ENCODE measurements around the gene DNAJB14. TPM values are rescaled to one million over a fixed set of nuclear protein-coding genes. Genes with fewer than 3 reads are reported as not detected.
A peak's percentile ranks its signal among the peaks of the same experiment; 100 is the strongest.

DNAJB14 gene
- total RNA-seq, 1 donor from 2014 or later = 50.8 TPM

DNA sequence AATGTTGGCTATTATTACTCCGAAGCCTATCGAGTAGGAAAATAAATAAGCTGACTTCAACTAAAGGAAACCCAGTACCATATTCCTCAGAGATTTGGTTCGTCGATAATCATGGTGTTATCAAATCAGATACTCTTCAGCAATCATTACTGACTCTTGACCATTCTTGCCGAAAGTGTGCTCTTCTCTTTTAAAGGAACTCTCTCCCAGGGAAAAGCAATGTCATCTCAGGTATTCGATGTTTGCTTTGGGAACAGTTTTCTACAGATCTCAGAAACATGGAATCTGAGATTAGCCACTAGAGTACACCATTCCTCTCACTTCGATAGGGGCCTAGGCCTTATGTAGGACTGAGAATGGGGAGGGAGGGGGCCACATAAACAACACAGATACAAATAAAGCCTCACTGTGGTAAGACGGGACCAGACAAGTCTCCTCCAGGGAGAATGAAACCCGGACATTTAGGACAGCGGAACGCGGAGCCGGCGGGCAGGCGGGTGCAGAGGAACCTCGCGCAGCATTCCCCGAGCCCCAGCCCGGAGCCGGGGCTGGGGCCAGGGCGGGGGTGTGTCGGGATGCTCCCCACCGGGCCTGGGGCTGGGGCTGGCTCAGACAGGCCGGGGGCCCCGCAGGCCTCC lies 581 bp downstream of the DNAJB14 start:
- DNase-seq (ENCODE audit: low spot score) = no peak

DNA sequence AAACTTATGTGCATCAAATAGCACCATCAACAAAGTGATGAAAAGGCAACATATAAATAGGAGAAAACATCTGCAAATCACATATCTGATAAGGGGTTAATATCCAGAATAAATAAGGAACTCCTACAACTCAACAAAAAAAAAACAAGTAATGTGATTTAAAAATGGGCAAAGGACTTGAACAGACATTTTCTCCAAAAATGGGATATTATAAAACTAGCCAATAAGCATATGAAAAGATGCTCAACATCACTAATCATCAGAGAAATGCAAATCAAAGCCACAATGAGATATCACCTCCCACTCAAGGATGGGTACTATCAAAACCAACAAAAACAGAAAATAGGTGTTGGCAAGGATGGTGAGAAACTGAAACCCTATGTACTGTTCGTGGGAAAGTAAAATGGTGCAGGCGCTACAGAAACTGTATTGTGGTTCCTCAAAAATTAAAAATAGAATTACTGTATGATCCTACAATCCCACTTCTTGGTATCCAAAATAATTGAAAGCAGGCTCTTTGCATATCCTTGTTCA lies 2.4 kb downstream of the DNAJB14 start:
- no peak for DNase-seq (ENCODE audit: low spot score)

DNA sequence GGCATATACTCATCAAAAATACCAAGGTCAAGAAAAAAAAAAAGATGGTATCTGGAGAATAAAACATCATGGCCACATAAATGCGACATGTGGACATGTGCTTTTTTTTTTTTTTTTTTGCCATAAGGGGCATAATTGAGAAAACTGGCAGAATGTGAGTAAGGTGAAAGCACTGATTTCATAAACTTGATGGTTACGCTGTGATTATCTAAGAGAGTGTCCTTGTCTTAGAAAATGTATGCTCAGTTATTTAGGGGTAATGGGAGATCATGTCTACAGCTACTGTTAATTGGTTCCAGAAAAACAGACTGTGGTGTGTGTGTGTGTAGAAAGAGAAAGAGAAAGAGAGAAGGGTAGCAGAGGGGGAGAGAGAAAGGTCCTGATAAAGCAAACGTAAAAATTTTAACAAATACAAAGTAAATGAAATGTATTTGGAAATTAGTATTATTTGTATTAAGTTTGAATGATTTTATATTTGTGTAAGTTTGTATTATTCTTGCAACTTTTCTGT lies 8.1 kb downstream of the DNAJB14 start:
- DNase-seq (ENCODE audit: low spot score) = no peak

DNA sequence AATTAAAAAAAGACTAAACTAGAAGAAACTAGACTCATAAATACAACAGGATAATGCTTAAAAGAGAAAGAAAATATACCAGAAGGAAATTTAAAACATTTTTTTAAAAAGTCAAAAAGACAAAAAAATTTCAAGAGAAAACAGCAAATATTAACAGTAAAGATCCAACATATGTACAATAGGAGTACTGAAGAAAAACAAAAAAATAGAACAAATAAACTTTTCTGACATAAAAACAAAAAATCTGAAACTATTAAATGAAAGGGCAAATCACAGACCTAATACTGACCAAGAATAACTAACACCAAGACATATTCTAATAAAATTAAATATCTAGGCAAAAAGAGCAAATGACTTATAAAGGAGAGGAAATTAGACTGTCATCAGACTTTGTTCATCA lies 11.5 kb downstream of the DNAJB14 start:
- no peak for DNase-seq (ENCODE audit: low spot score)

DNA sequence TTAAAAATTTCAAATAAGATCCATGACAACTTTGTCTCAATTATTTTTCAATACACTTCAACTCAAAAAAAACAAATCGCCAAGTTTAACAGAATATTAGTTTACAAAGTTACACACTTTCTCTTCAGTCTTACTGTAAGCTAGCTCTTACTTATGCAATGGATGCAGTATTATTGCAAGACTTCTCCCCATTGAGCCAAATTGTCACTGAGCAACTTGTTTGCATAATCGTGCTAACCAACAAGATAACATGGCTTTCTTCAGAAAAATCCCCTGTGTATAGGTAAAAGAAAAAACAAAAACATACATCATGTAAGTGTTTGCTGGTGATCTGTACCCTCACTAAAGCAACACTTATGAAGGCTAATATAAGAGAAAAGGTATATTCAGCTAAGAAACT lies 18.9 kb downstream of the DNAJB14 start:
- no peak for DNase-seq (ENCODE audit: low spot score)

DNA sequence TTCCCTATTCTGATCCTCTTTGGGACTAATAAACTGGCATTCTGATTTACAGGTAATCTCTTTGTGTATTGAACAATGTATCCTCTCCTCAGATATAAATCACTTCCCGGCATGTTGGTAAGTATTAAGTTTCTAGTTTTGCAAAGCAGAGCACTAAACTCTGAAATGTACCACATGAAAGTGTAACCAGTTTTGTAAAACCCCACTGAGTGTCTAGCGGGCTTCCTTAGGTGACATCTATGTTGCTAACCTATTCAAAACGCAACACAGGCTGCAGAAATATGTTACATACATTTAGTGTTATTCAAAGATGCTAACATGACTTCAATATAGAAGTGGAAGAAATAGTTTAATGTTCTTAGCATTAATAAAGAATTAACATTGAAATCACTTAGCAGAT lies 25.2 kb downstream of the DNAJB14 start:
- no peak for DNase-seq (ENCODE audit: low spot score)

DNA sequence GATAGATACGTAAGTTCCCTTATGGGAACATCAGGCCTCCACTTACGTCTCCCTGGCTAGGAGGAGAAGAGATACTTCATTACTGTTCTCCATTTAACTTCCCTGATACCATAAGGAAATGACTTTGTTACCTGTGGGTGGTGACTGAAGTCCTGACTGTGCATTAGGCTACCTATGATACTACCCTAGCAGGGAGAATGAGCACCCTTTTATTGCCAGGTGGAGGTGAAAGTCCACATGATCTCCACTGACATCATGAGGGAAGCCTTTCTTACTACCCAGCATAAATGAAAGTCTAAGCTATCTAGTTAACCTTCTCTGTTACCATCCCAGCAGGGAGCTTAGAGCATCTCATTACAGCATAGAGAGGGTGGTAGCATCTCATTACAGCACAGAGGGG lies 27.8 kb downstream of the DNAJB14 start:
- DNase-seq (ENCODE audit: low spot score) = no peak

DNA sequence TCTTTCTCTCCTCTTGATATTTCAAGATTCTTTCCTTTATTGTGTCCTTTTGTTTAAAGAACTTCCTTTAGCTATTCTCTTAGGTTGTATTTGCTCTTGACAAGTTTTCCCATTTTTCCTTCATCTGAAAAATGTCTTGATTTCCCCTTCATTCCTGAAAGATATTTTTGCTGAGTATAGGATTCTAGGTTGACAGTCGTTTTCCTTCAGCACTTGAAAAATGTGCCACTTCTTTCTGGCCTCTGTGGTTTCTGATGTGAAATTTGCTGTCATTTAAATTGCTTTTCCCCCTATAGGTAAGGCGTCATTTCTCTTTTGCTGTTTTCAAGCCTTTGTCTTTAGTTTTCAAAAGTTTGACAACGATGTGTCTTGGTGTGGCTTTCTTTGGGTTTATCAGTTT lies 28.8 kb downstream of the DNAJB14 start:
- no peak for DNase-seq (ENCODE audit: low spot score)

DNA sequence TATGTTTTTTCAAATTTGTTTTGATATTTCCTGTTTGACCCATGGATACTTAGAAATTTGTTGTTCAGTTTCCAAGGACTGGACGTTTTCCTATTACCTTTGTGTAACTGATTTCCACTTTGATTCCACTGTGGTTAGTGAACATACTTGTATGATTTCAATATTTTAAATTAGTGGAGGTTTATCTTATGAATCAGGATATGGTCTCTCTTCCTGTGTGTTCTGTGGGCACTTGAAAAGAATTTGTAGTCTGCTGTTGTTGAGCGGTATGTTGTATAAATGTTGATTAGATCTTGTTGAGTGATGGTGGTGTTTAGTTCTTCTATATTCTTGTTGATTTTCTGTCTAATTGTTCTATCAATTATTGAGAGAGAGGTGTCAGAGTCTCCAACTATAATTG lies 31.0 kb downstream of the DNAJB14 start:
- no peak for DNase-seq (ENCODE audit: low spot score)

DNA sequence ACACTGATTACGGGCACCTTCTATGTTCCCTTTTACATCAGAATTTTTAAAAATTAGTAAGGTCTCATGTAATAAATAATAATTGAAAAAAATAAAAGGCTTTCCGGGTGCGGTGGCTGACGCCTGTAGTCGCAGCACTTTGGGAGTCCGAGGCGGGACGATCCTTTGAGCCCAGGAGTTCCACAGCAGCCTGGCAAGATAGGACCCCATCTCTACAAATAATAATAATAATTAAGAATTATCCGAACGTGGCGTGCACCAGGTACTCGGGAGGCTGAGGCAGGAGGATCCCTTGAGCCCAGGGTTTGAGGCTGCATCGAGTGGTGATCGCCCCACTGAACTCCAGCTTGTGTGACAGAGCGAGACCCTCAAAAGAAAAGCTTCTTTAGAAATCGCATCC lies 51.4 kb downstream of the DNAJB14 start:
- DNase-seq (ENCODE audit: low spot score) = no peak

DNA sequence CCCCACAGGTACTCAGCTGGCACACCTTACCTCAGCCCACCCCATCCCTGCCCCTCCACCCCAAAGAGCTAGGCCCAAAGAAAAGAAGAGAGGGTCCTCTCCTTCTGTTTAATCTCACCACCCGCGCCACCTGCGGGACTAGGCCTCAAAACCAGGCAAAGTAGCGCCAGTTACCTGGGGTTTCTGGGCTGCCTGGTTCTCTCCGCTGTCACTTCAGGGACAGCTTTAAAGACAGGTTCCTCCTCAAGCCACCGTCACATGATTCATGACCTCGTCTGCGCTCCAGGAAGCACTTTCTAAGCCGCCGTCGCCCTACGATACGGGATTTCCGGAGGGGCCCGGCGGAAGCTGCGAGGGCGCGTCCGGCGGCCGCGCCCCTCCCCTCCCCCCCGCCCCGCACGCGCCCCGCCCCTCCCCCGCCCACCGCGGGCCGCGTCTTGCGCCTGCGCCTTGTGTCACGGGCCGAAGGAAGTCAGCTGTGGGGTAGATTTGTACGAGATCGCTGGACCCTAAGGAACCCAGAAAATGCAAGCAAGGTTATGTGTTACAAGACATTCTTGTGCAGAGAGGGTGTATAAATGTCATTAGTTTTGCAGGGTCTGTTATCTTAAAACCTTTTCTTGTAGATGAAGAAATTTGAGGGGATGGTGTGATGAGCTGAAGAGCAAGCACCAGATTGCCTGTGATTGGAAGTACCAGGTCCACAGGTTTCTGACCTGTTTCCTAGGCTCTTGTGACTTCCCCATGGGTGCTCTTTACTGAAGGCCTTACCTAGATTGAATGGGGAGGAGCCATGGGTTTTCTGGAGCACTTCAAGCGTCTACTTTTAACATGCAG lies 52.0 kb downstream of the DNAJB14 start, which contains the start of gene LAMTOR3:
Gene LAMTOR3 (minus strand): TSS at position 267 of the 837 bp plus-strand sequence. CDS start 464 bp downstream, outside the sequence.
- DNase-seq (ENCODE audit: low spot score) = peak; percentile 94

DNA sequence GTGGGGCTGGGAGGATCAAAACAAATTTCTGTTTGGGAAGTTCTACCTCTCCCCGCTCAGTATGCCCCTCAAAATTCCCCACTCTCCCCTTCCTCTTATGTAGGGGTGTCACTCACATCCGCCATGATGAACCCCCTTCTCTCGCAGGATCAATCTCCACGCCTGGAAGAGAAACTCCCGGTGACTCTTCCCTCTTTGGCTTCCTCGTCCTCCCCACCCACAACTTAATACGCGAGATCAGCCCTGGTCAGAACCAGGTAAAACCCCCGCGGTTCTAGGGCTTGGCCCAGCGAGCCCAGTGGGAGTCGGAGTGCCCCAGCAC lies 52.6 kb downstream of the DNAJB14 start:
- no peak for DNase-seq (ENCODE audit: low spot score)

DNA sequence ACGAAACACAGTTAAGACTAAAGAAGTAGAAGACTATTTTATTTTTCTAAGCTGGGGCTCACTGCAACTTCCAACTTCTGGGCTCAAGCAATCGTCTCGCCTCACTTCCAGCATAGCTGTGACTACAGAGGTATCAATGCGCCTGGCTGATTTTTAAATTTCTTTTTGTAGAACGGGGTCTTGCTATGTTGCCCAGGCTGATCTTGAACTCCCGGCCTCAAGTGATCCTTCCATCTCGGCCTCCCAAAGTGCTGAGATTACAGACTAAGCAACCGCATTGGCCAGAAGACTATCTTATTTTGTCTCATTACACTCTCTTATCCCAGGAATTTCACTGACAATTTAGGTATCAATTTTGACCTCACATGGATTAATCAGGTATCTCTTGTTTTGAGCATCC lies 53.4 kb downstream of the DNAJB14 start:
- no peak for DNase-seq (ENCODE audit: low spot score)

DNA sequence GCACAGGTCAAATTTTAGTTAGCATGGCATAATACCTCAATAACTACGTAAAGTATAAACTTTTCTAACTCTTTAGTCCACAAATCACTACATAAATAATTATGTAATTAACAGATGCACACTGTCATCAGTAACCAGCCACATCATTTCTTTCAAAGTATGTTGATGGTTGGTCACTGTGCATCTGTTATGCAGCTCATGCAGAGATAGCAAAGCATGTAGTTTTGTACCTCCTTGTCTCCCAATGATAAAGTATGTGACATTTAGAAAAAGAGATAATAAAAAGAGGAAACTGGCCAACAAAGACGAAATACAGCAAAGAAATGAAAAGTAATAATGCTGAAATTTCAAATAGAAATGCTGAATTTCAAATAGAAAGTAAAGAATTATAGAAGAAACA lies 55.1 kb downstream of the DNAJB14 start:
- no peak for DNase-seq (ENCODE audit: low spot score)

DNA sequence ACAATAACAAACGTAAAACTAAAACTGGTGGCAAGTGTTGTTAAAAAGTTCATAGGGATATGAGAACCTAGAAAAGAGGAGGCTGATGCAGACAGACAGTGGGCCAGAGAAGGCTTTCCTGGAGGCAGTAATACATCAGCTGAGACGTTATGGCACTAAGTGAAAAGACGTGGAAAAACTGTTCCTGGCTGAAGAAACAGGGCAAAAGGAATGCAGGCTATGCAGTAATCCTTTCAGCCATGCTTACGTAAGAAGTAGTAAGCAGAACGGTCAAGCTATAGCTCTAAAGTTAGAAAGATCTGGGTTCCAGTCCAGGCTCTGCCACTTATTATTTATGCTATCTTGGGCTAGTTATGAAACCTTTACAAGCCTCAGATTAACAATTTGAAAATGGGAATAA lies 58.6 kb downstream of the DNAJB14 start:
- no peak for DNase-seq (ENCODE audit: low spot score)

DNA sequence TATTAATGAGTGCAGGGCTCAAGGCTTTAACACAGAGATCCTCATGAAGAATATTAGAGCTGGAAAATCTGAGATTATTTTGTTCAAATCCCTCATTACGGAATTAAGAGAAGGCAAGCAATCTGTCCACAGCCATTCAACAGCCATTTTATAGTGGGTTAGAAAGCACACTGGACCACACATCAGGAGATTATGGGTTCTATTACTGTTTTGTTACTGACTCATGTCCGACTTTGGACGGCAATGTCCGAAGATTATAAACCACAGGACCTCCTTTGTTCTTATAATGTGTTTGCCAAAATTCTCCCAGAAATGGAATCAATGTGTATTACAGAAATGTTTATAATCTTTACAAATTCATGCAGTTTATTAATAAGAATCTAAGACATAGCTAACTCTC lies 60.3 kb downstream of the DNAJB14 start:
- DNase-seq (ENCODE audit: low spot score) = no peak

DNA sequence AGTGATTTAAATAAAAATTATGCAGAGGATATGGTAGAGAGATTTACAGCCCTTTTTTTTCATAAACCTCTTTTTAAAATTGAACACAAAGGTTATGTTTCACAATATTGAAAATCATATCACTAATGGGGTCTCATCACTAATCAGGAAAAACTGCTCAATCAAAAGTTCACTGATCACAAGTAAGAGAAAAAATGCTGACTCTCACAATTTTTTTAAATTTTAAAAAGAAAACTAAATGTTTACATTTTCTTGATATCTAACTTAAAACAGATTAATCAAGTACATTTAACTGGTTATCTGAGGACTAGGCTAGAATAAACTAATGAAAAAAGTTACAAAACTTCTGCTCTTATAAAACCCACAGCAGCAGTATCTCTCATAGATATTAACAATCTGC lies 60.7 kb downstream of the DNAJB14 start:
- no peak for DNase-seq (ENCODE audit: low spot score)

DNA sequence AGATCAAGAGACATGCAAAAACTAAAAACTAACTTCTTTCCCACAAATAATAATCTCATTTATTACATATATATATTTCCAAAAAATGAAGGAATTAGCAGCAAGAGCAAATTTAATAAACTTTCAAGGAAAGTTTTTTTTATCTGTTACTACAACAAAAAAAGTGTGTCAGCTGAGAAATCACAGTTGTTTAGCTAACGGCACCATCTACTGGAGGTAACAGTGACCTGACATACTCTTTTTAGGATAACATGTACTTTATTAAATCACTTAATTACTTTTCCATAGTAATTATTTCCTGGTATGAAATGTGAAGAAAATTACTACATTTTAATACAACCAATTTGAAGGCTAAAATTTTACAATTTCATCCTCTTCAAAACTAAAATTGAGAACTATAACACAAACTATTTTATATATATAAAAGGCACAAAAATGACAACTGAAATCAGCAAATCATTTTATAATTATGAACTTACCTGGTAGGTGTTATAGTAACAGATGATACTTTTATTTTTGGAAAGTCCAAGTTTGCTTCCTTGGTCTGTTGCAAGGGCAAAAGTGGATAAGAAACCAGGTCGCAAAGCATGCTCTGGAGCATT lies 61.3 kb downstream of the DNAJB14 start:
- no peak for DNase-seq (ENCODE audit: low spot score)

DNA sequence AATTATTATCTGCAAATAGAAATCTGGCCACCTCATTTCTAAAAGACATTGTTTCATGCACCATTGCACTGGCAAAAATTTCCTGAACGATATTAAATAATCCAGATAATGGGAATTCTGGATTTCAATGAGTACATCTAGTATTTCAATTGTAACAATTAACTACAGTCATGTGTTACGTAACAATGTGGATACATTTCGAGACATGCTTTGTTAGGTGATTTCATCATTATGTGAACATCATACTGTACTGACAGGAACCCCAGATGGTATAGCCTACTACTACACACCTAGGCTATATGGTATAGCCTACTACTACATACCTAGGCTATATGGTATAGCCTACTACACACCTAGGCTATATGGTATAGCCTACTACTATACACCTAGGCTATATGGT lies 67.0 kb downstream of the DNAJB14 start:
- no peak for DNase-seq (ENCODE audit: low spot score)

DNA sequence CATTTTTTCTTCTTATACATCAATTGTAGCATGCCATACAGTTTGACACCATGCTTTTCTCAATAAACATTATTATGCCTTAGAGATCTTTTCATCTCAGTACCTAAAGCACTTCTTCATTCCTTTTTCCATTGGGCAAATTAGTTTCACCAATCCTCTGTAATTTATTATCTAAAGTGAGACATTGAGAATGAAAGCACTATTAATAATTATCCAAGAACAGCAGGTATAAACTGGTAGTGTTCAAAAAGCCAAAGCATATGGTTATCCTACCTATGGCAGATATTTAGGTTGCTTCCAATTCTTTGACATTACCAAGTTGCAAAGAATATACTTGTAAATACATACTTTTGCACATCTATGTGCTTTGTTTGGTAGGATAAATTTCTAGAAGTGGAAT lies 67.8 kb downstream of the DNAJB14 start:
- DNase-seq (ENCODE audit: low spot score) = no peak

DNA sequence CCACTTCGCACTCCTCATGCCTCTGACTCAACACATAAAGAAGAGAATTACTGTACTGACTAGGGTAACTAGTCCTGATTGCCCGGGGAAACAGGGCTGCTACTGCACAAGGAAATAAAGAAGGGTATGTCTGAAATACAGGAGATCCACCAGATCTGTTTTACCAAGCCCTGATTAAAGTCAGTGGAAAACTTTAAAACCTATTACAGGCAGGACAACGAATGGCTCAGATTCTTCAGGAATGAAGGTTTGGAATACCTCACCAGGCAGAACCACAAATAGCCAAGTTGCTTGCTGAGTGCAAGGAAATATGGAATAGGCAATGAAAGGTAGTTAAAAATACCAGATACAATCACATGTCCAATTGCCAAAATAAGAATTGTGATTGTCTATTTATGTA lies 69.5 kb downstream of the DNAJB14 start:
- no peak for DNase-seq (ENCODE audit: low spot score)

DNA sequence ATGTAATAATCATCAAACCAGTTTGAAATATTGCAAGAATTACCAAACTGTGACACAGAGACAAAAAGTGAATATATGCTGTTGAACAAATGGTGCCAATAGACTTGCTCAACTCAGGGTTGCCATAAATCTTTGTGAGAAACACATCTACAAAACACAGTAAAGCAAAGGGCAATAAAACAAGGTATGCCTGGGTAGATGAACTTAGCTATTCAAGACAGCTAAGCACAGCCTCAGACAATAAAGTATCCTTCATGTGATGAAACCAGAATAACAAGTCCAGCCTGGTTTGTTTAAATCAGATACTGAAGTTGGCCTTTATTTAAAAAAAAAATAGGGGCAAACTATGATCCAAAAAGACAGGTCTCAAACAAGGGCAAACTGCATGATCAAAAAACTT lies 71.3 kb downstream of the DNAJB14 start:
- DNase-seq (ENCODE audit: low spot score) = no peak

DNA sequence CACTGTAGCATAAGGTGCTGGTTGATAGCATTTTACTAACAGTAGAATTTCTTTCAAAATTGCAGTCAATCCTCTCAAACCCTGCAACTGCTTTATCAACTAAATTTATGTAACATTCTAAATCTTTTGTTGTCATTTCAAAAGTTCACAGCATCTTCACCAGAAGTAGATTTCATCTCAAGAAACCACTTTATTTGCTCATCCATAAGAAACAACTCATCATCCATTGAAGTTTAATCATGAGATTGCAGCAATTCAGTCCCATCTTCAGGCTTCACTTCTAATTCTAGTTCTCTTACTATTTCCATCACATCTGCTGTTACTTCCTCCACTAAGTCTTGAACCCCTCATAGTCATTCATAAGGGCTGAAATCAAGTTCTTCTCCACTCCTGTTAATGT lies 73.8 kb downstream of the DNAJB14 start:
- DNase-seq (ENCODE audit: low spot score) = no peak
